Tibial nerve (tissue), 3 donors: ENCODE measurements around the gene BCCIP.

Source experiments
- POLR2A ChIP-seq, 2 donors: fragments of 450-650 bp; IDR thresholded peaks; one replicate each; pipeline ENCODE4 v1.6.1; 2017; ENCODE audit warnings: antibody characterized with exemption in 2 of 2, mild to moderate bottlenecking in 2 of 2, moderate library complexity in 2 of 2
- TF ChIP-seq, protein P1 (sequence below), 5 experiments: fragments of 200-600 bp in 3 of 5; fragments of 450-650 bp in 2 of 5; sonication (generic) in 3 of 5; IDR thresholded peaks; one replicate each; pipeline ENCODE4 v1.5.1; 2016 to 2019; ENCODE audit warnings: antibody characterized with exemption in 5 of 5, mild to moderate bottlenecking in 3 of 5, moderate library complexity in 2 of 5

- TF ChIP-seq, protein P1, sequence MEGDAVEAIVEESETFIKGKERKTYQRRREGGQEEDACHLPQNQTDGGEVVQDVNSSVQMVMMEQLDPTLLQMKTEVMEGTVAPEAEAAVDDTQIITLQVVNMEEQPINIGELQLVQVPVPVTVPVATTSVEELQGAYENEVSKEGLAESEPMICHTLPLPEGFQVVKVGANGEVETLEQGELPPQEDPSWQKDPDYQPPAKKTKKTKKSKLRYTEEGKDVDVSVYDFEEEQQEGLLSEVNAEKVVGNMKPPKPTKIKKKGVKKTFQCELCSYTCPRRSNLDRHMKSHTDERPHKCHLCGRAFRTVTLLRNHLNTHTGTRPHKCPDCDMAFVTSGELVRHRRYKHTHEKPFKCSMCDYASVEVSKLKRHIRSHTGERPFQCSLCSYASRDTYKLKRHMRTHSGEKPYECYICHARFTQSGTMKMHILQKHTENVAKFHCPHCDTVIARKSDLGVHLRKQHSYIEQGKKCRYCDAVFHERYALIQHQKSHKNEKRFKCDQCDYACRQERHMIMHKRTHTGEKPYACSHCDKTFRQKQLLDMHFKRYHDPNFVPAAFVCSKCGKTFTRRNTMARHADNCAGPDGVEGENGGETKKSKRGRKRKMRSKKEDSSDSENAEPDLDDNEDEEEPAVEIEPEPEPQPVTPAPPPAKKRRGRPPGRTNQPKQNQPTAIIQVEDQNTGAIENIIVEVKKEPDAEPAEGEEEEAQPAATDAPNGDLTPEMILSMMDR (IDR thresholded peaks at IDR 0.05), result no peak
- TF ChIP-seq POLR2A (IDR thresholded peaks at IDR 0.05), result no peak
Observed at GRCh38 chr10:125844751-125845221, 21.4 kb downstream of the BCCIP start.
